Umbilical cord (tissue), 2 donors: ENCODE data around the gene PGBD5. TPM values are rescaled to one million over a fixed set of nuclear protein-coding genes. Genes with fewer than 3 reads are reported as not detected.
"Not testable (repeated sequence)": the region's sequence is repeated elsewhere in the genome, so short reads cannot be mapped to it uniquely, and the experiment has no call there.

Experiments used
- DNase-seq: peaks from one replicate; pipeline ENCODE4 v3.0.0-alpha.2; 2015; ENCODE audit warnings: low spot score
- total RNA-seq: library from RNA; depleted of rRNA; stranded (reverse); fragments of >200 nt; gene quantifications from one replicate; pipeline ENCODE4 v1.2.3, GENCODE V29; 2014; ENCODE audit warnings: low replicate concordance; ENCODE audit not compliant: insufficient read depth

PGBD5 gene
- total RNA-seq, 1 donor from 2014 or later = 1.7 TPM

- no peak for DNase-seq
These were observed 660 bp downstream of the PGBD5 start for GRCh38 chr1:230425252-230426091.

- peak; percentile 45 for DNase-seq
These were observed 1.5 kb downstream of the PGBD5 start for GRCh38 chr1:230424391-230425251.

- no peak for DNase-seq
These were observed 2.2 kb downstream of the PGBD5 start for GRCh38 chr1:230423951-230424350.

GRCh38 chr1:230423261-230423660, 2.9 kb downstream of the PGBD5 start:
- DNase-seq = no peak

GRCh38 chr1:230422221-230422981, 3.7 kb downstream of the PGBD5 start:
- DNase-seq = no peak

GRCh38 chr1:230421481-230421880, 4.7 kb downstream of the PGBD5 start:
- DNase-seq = no peak

- not testable (repeated sequence) for DNase-seq
These were observed 5.8 kb downstream of the PGBD5 start for GRCh38 chr1:230420372-230420771.

GRCh38 chr1:230416430-230416829, 9.7 kb downstream of the PGBD5 start:
- no peak for DNase-seq

GRCh38 chr1:230415405-230416132, 10.6 kb downstream of the PGBD5 start:
- DNase-seq = no peak

GRCh38 chr1:230414694-230415093, 11.4 kb downstream of the PGBD5 start:
- DNase-seq = no peak

- no peak for DNase-seq
These were observed 12.0 kb downstream of the PGBD5 start for GRCh38 chr1:230414102-230414501.

- no peak for DNase-seq
These were observed 13.1 kb downstream of the PGBD5 start for GRCh38 chr1:230413061-230413460.

GRCh38 chr1:230408971-230409370, 17.2 kb downstream of the PGBD5 start:
- DNase-seq = no peak

- no peak for DNase-seq
These were observed 18.8 kb downstream of the PGBD5 start for GRCh38 chr1:230407351-230407750.

GRCh38 chr1:230406727-230407126, 19.4 kb downstream of the PGBD5 start:
- not testable (repeated sequence) for DNase-seq

- no peak for DNase-seq
These were observed 22.7 kb downstream of the PGBD5 start for GRCh38 chr1:230403442-230403841.

GRCh38 chr1:230401763-230402294, 24.3 kb downstream of the PGBD5 start:
- DNase-seq = peak; percentile 89

- DNase-seq = no peak
These were observed 25.0 kb downstream of the PGBD5 start for GRCh38 chr1:230401101-230401500.

GRCh38 chr1:230400007-230400344, 26.2 kb downstream of the PGBD5 start:
- DNase-seq = no peak

GRCh38 chr1:230399321-230400006, 26.7 kb downstream of the PGBD5 start:
- no peak for DNase-seq
